HFFc6 (cell line): ENCODE data around the gene RBBP7. TPM values are rescaled to one million over a fixed set of nuclear protein-coding genes. Genes with fewer than 3 reads are reported as not detected.

Experiments used
- DNase-seq: peaks from one replicate; pipeline ENCODE4 v3.0.0-alpha.2; 2018
- H3K27ac Mint-ChIP-seq: 2 replicates; pipeline ENCODE4 v1.8.0; 2020; ENCODE audit warnings: mild to moderate bottlenecking, mixed read lengths
- H3K27me3 Mint-ChIP-seq: 2 replicates; pipeline ENCODE4 v1.8.0; 2021; ENCODE audit warnings: mild to moderate bottlenecking, moderate library complexity, mixed read lengths; ENCODE audit not compliant: insufficient read depth
- H3K36me3 Mint-ChIP-seq: 2 replicates; pipeline ENCODE4 v1.8.0; 2021; ENCODE audit warnings: low read depth, mixed read lengths
- H3K4me1 Mint-ChIP-seq: 2 replicates; pipeline ENCODE4 v1.8.0; 2020; ENCODE audit warnings: low read depth, mixed read lengths
- H3K4me3 Mint-ChIP-seq: 2 replicates; pipeline ENCODE4 v1.8.0; 2020; ENCODE audit warnings: mild to moderate bottlenecking, moderate library complexity, mixed read lengths
- H3K9me3 Mint-ChIP-seq: 2 replicates; pipeline ENCODE4 v1.8.0; 2020; ENCODE audit warnings: mild to moderate bottlenecking, mixed read lengths
- total RNA-seq, 6 experiments: library from RNA; stranded (reverse); fragmentation: NEBNext Ultra II Directional; extraction: Animal tissue kit (Norgen Biotek cat#: 25700); gene quantifications; 2 replicates in 1 of 6; 3 replicates in 5 of 6; pipeline ENCODE4 v1.2.3, GENCODE V29; 2021
- TF ChIP-seq, protein P1 (sequence below): fragments of 200-600 bp; sonication (generic); IDR thresholded peaks from 2 replicates; pipeline ENCODE4 v1.5.0; 2021; ENCODE audit warnings: antibody characterized with exemption, mild to moderate bottlenecking

The RBBP7 gene
- total RNA-seq, 6 experiments from 2014 or later: 83.4 to 121 (median 110) TPM

DNA sequence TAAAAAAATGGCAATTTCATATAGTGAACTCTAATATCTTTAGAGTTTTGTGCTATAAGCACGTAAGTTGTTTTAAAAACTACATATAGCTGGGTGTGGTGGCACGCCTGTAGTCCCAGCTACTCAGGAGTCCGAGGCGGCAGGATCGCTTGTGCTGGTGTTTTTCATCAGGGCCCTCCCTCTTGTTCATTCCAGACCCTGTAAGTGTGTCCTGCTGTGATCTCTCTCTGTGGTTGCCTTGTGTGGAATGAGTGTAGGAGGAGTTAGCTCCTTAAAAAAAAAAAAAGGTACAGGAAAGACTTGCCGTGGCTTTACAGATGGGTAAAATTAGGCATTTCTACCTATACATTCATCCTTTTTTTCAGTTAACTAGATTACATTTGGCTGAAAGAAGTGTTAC is 35.4 kb downstream of the RBBP7 start:
- TF ChIP-seq, protein P1, sequence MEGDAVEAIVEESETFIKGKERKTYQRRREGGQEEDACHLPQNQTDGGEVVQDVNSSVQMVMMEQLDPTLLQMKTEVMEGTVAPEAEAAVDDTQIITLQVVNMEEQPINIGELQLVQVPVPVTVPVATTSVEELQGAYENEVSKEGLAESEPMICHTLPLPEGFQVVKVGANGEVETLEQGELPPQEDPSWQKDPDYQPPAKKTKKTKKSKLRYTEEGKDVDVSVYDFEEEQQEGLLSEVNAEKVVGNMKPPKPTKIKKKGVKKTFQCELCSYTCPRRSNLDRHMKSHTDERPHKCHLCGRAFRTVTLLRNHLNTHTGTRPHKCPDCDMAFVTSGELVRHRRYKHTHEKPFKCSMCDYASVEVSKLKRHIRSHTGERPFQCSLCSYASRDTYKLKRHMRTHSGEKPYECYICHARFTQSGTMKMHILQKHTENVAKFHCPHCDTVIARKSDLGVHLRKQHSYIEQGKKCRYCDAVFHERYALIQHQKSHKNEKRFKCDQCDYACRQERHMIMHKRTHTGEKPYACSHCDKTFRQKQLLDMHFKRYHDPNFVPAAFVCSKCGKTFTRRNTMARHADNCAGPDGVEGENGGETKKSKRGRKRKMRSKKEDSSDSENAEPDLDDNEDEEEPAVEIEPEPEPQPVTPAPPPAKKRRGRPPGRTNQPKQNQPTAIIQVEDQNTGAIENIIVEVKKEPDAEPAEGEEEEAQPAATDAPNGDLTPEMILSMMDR: no peak
- Mint-ChIP-seq H3K9me3 (no peaks in the 10 kb centered on the region), H3K4me1 (peaks cover 29% of the 10 kb centered on the region), H3K27ac (no peak overlapping the region), H3K27me3 (no peaks in the 10 kb centered on the region), H3K36me3 (peaks cover 13% of the 10 kb centered on the region), H3K4me3 (no peak overlapping the region)
- no peak for DNase-seq

DNA sequence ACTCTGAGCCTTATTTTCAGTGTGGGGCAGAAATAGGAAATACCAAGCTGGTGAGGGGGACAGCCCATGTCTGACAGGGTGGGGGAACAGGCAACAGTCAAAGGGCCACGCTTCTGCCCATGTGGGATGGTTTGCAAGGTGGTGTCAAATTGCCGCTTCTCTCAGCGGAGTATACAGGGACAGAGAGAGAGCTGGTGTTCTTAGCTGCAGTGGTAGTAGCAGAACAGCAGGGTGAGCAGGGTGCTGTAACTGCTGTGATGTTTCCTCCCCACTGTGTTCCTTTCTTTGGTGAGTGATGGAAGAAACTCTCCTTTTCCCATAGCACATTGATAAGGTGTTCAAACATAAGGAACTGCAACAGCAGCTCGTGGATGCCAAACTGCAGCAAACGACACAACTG is 37.9 kb downstream of the RBBP7 start:
- H3K27me3 Mint-ChIP-seq: no peaks in the 10 kb centered on the region
- no peak overlapping the region for H3K4me3 Mint-ChIP-seq
- DNase-seq: no peak
- H3K36me3 Mint-ChIP-seq: peaks cover 7% of the 10 kb centered on the region
- H3K27ac Mint-ChIP-seq: 0 out of 2 replicates have a peak overlapping the region, but pooled peaks have one; percentile 28
- no peaks in the 10 kb centered on the region for H3K9me3 Mint-ChIP-seq
- TF ChIP-seq, protein P1: no peak
- peaks cover 12% of the 10 kb centered on the region for H3K4me1 Mint-ChIP-seq

DNA sequence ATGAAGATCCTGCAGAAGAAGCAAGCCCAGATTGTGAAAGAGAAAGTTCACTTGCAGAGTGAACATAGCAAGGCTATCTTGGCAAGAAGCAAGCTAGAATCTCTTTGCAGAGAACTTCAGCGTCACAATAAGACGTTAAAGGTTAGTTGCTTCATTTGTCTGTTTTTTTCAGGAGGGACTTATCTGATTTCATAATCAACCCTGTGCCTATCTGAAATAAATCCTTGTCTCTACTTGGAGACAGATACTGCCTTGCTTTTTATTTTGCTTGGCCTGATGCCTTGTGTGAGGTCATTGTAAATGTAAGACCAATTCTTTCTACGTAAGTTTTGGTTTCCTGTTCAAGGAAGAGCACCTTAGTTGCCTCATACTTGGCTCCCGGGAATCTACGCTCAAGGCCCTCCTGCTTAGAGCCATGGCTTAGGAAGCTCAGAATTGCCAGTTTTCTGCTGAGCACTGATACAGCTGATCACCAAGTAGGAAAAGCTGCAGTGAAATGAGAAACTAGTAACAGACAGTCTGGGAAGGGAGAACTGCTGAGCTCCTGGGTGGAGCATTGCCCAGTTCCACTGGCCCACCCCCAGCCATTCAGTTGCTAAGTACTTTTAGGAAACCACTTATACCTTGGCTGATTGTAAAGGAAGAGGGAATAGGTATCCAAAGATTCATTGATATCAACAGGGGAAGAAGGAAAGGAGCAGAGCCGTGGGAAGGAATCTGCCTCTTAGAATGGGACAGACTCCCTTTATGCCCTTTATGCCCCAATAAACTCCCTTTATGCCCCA is 41.8 kb downstream of the RBBP7 start:
- Mint-ChIP-seq H3K36me3 (no peaks in the 10 kb centered on the region), H3K27me3 (no peaks in the 10 kb centered on the region; the same call in 1 of the 2 replicates)

DNA sequence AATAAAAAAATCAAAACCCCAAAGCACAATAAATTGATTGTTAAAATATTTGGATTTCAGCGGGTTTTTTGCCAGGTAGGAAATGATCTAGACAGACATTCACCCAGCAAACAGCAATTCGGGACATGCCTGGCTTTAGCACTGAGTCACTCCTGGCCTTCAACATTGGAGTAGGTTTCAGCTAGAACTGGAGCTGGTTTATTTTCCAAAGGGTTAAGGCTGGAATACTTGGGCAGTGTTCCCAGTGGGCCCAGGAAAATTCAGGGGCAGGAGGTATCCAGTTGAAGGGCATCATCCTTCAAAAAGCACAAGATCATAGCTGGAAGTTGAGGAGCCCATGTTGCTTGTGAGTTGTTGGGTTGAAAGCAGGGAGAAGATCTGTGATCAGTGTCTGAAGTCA is 42.9 kb downstream of the RBBP7 start:
- TF ChIP-seq, protein P1: no peak
- peak overlapping the region; percentile 77 for H3K27ac Mint-ChIP-seq
- peaks cover 8% of the 10 kb centered on the region for H3K36me3 Mint-ChIP-seq
- peak; percentile 8 for DNase-seq
- H3K4me3 Mint-ChIP-seq: no peak overlapping the region
- no peaks in the 10 kb centered on the region for H3K9me3 Mint-ChIP-seq
- no peaks in the 10 kb centered on the region; the same call in 1 of the 2 replicates for H3K27me3 Mint-ChIP-seq
- peaks cover 38% of the 10 kb centered on the region for H3K4me1 Mint-ChIP-seq

More for the DNA sequence above, 41.8 kb downstream of the RBBP7 start:
- H3K27ac Mint-ChIP-seq: peak overlapping the region; percentile 53; the same call in 1 of the 2 replicates
- DNase-seq: peak; percentile 3
- H3K4me1 Mint-ChIP-seq: peaks cover 30% of the 10 kb centered on the region
- TF ChIP-seq, protein P1: no peak
- H3K4me3 Mint-ChIP-seq: no peak overlapping the region
- H3K9me3 Mint-ChIP-seq: no peaks in the 10 kb centered on the region

DNA sequence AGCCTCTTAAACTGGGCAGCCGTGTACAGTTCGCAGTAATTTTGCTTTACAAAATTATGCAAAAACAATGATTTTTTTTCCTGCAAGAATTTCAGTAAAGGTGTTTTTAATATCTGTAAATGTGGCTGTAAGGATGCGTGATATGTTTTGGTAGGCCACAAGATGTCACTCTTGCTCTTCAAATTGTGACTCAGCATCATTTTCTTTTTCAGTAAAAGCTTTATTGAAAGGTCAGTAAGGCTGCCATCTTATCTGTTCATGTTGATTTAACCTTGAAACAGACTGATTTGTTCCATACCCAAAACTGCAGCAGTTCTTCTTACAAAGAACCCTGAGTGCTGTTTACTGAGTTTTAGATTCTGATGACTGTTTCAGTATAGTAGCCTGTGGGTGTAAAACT is 44.0 kb downstream of the RBBP7 start:
- Mint-ChIP-seq H3K9me3 (no peaks in the 10 kb centered on the region), H3K4me3 (no peak overlapping the region), H3K4me1 (peaks cover 36% of the 10 kb centered on the region), H3K27ac (peak overlapping the region; percentile 43; the same call in 1 of the 2 replicates), H3K36me3 (peaks cover 9% of the 10 kb centered on the region), H3K27me3 (no peaks in the 10 kb centered on the region; the same call in 1 of the 2 replicates)
- DNase-seq: peak; percentile 44
- TF ChIP-seq, protein P1: peak; percentile 73
